Bronchial epithelial cell (primary cell): ENCODE measurements around the gene SHOX. TPM values are rescaled to one million over a fixed set of nuclear protein-coding genes. Genes with fewer than 3 reads are reported as not detected.
"Not testable (repeated sequence)": the region's sequence is repeated elsewhere in the genome, so short reads cannot be mapped to it uniquely, and the experiment has no call there.

Experiments
- DNase-seq: peaks from one replicate; pipeline ENCODE4 v3.0.0-alpha.2; 2010; ENCODE audit warnings: low read depth
- FAIRE-seq: peaks from 2 replicates; lab custom pipeline; 2011; peaks lifted over from hg19 to GRCh38; lab: Jason Lieb, UNC
- H3K27me3 ChIP-seq: 2 replicates; pipeline ENCODE4 v1.5.1; 2011; ENCODE audit warnings: low read length; ENCODE audit not compliant: control insufficient read depth, insufficient read depth
- H3K36me3 ChIP-seq: 2 replicates; pipeline ENCODE4 v1.5.1; 2011; ENCODE audit warnings: low read length; ENCODE audit not compliant: control insufficient read depth, insufficient read depth
- H3K4me3 ChIP-seq: 2 replicates; pipeline ENCODE4 v1.5.1; 2011; ENCODE audit warnings: mild to moderate bottlenecking, low read depth, low read length, control low read depth
- total RNA-seq: library from RNA; depleted of rRNA; stranded (reverse); fragments of >200 nt; gene quantifications from 2 replicates; pipeline ENCODE4 v1.2.1, GENCODE V29; 2014
- TF ChIP-seq, protein P1 (sequence below): IDR thresholded peaks from 2 replicates; pipeline ENCODE4 v1.5.1; 2011; ENCODE audit warnings: mild to moderate bottlenecking, moderate library complexity, low read length, control low read depth, inconsistent platforms; ENCODE audit not compliant: insufficient read depth, severe bottlenecking

Gene SHOX
- total RNA-seq, 1 donor from 2014 or later, result not detected

- no peaks in the 10 kb centered on the region for H3K27me3 ChIP-seq
- no peak for DNase-seq
- no peak overlapping the region for H3K4me3 ChIP-seq
- H3K36me3 ChIP-seq, result no peaks in the 10 kb centered on the region
- FAIRE-seq, result no peak
- TF ChIP-seq, protein P1, sequence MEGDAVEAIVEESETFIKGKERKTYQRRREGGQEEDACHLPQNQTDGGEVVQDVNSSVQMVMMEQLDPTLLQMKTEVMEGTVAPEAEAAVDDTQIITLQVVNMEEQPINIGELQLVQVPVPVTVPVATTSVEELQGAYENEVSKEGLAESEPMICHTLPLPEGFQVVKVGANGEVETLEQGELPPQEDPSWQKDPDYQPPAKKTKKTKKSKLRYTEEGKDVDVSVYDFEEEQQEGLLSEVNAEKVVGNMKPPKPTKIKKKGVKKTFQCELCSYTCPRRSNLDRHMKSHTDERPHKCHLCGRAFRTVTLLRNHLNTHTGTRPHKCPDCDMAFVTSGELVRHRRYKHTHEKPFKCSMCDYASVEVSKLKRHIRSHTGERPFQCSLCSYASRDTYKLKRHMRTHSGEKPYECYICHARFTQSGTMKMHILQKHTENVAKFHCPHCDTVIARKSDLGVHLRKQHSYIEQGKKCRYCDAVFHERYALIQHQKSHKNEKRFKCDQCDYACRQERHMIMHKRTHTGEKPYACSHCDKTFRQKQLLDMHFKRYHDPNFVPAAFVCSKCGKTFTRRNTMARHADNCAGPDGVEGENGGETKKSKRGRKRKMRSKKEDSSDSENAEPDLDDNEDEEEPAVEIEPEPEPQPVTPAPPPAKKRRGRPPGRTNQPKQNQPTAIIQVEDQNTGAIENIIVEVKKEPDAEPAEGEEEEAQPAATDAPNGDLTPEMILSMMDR, result no peak
Measured at GRCh38 chrX:614136-614535, 16.5 kb upstream of the SHOX start.

- FAIRE-seq (no peak), DNase-seq (no peak)
- H3K27me3 ChIP-seq, result no peaks in the 10 kb centered on the region
- TF ChIP-seq, protein P1, result no peak
- H3K36me3 ChIP-seq, result no peaks in the 10 kb centered on the region
- H3K4me3 ChIP-seq, result no peak overlapping the region
Measured at GRCh38 chrX:617401-617800, 13.2 kb upstream of the SHOX start.

DNA sequence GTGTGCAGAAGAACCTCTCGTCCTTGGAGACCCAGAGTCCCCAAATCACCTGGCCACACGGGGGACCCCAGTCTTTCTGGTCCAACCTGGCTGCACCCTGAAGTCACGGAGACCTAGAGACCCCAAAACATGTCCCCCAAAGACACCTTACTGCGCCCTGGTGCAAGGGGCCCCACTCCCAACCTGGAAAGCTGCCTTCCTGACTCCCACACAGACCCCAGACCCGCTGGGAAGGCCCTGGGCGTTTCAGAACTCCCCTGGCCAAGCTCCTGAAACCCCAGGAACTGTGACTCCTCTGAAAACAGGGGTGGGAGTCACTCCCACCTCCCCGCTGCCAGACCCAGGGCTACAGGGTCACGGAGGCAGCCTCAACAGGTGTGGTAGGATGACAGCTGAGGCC lies 12.7 kb upstream of the SHOX start:
- TF ChIP-seq, protein P1, result no peak
- Histone ChIP-seq H3K36me3 (no peaks in the 10 kb centered on the region), H3K4me3 (no peak overlapping the region), H3K27me3 (no peaks in the 10 kb centered on the region)
- DNase-seq (no peak), FAIRE-seq (no peak)

- H3K4me3 ChIP-seq, H3K36me3 ChIP-seq, FAIRE-seq, DNase-seq, H3K27me3 ChIP-seq: not testable (repeated sequence)
Measured at GRCh38 chrX:618304-618703, 12.3 kb upstream of the SHOX start.

GRCh38 chrX:618761-619450 lies 11.7 kb upstream of the SHOX start:
- DNase-seq (no peak), FAIRE-seq (no peak)
- no peaks in the 10 kb centered on the region for H3K36me3 ChIP-seq
- H3K4me3 ChIP-seq, result no peak overlapping the region
- TF ChIP-seq, protein P1, result no peak
- H3K27me3 ChIP-seq, result no peaks in the 10 kb centered on the region

- Histone ChIP-seq H3K36me3 (no peaks in the 10 kb centered on the region), H3K27me3 (no peaks in the 10 kb centered on the region), H3K4me3 (no peak overlapping the region)
- FAIRE-seq (no peak), DNase-seq (no peak)
- TF ChIP-seq, protein P1, result no peak
Measured at GRCh38 chrX:619451-619811, 11.2 kb upstream of the SHOX start.
